ENCODE results near the gene EZR.

The EZR gene

GRCh38 chr6:158812611-158813010 is 6.6 kb downstream of the EZR start:
- no peak for DNase-seq (ENCODE audit: low read depth)
- H3K4me3 ChIP-seq (ENCODE audit: low read depth, low read length): no peak overlapping the region
- TF ChIP-seq, protein P1, sequence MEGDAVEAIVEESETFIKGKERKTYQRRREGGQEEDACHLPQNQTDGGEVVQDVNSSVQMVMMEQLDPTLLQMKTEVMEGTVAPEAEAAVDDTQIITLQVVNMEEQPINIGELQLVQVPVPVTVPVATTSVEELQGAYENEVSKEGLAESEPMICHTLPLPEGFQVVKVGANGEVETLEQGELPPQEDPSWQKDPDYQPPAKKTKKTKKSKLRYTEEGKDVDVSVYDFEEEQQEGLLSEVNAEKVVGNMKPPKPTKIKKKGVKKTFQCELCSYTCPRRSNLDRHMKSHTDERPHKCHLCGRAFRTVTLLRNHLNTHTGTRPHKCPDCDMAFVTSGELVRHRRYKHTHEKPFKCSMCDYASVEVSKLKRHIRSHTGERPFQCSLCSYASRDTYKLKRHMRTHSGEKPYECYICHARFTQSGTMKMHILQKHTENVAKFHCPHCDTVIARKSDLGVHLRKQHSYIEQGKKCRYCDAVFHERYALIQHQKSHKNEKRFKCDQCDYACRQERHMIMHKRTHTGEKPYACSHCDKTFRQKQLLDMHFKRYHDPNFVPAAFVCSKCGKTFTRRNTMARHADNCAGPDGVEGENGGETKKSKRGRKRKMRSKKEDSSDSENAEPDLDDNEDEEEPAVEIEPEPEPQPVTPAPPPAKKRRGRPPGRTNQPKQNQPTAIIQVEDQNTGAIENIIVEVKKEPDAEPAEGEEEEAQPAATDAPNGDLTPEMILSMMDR (conservative IDR thresholded peaks at IDR 0.05; ENCODE audit: low read depth, low read length): no peak

- H3K4me3 ChIP-seq (ENCODE audit: low read depth, low read length): no peak overlapping the region
- DNase-seq (ENCODE audit: low read depth): no peak
- TF ChIP-seq, protein P1 (conservative IDR thresholded peaks at IDR 0.05; ENCODE audit: low read depth, low read length): no peak
These were observed 8.7 kb downstream of the EZR start for GRCh38 chr6:158810155-158811095.

GRCh38 chr6:158808941-158809678 is 10.1 kb downstream of the EZR start:
- TF ChIP-seq, protein P1 (conservative IDR thresholded peaks at IDR 0.05; ENCODE audit: low read depth, low read length): no peak
- no peak for DNase-seq (ENCODE audit: low read depth)
- no peak overlapping the region for H3K4me3 ChIP-seq (ENCODE audit: low read depth, low read length)

- no peak overlapping the region for H3K4me3 ChIP-seq (ENCODE audit: low read depth, low read length)
- DNase-seq (ENCODE audit: low read depth): no peak
- TF ChIP-seq, protein P1 (conservative IDR thresholded peaks at IDR 0.05; ENCODE audit: low read depth, low read length): no peak
These were observed 10.7 kb downstream of the EZR start for GRCh38 chr6:158808442-158808833.

GRCh38 chr6:158807515-158808441 is 11.4 kb downstream of the EZR start:
- DNase-seq (ENCODE audit: low read depth): no peak
- H3K4me3 ChIP-seq (ENCODE audit: low read depth, low read length): no peak overlapping the region
- TF ChIP-seq, protein P1 (conservative IDR thresholded peaks at IDR 0.05; ENCODE audit: low read depth, low read length): no peak

DNA sequence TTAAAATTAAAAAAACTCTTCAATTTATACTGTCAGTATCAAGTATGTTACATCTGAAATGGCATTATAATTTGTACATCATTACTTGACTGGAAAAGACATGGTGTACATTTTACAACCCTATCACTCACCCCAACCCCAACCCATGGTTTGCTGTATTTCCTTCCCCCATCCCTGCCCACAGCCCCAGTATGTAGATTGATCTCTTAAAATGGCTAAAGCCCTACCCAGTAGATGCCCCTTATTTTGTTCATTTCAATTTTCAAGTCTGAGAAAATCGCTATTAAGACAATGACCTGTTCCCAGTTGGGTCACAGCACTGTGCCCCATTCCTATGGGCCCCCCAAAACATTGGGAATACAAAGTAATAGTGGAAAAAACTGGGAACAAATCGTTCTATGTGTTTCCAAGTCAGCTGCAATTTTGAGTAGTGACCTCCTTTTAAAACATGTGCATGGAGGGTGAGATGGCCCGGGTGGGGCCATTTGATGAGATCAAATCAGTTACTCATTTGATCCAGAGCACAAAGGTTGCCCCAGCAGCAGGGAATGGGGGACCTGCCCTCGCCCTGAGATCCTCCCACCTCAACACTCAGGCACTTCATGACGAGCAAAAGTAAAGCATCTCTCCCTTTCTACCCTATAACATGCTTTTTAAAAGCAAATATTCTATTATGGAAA is 13.3 kb downstream of the EZR start:
- TF ChIP-seq, protein P1 (conservative IDR thresholded peaks at IDR 0.05; ENCODE audit: low read depth, low read length): no peak
- no peak for DNase-seq (ENCODE audit: low read depth)
- H3K4me3 ChIP-seq (ENCODE audit: low read depth, low read length): no peak overlapping the region

Measured in choroid plexus epithelial cell (primary cell).